ENCODE data around the gene AMHR2.
A peak's percentile ranks its signal among the peaks of the same experiment; 100 is the strongest.

- no peak for TF ChIP-seq CTCF (conservative IDR thresholded peaks at IDR 0.05; ENCODE audit: low read depth, low read length)
- TF ChIP-seq POLR2A (IDR thresholded peaks at IDR 0.05; ENCODE audit: low read depth, low read length) = no peak
- TF ChIP-seq MAFK (IDR thresholded peaks at IDR 0.05; ENCODE audit: low read depth, low read length) = peak; percentile 3; the same call in 1 of the 2 replicates
- no peak for TF ChIP-seq USF2 (IDR thresholded peaks at IDR 0.05; ENCODE audit: low read depth, low read length)
- TF ChIP-seq FOS (IDR thresholded peaks at IDR 0.05; ENCODE audit: low read depth, low read length) = peak; percentile 96
These were observed 4.4 kb downstream of the AMHR2 start for GRCh38 chr12:53427905-53428594.

All from IMR-90 (cell line).